GM23338 (cell line): ENCODE measurements around the gene TMEM114. TPM values are rescaled to one million over a fixed set of nuclear protein-coding genes. Genes with fewer than 3 reads are reported as not detected.
A peak's percentile ranks its signal among the peaks of the same experiment; 100 is the strongest.

Source experiments
- ATAC-seq: fragments of 200-7000 bp; cut with Tn5 transposase; 3 replicates; pipeline ENCODE4 v1.9.1; 2020
- DNase-seq: peaks from one replicate; pipeline ENCODE4 v3.0.0-alpha.2; 2015; ENCODE audit warnings: low spot score
- H2AFZ ChIP-seq: fragments of 200-600 bp; sonication (generic); 2 replicates; pipeline ENCODE4 v1.8.0; 2016; ENCODE audit warnings: antibody characterized with exemption, mild to moderate bottlenecking, moderate library complexity
- H3F3A ChIP-seq: fragments of 200-600 bp; sonication (generic); replicated peaks from 2 replicates; pipeline ENCODE4 v1.8.0; 2017; ENCODE audit warnings: antibody characterized with exemption, mixed run types, low read depth
- H3K27ac ChIP-seq: fragments of 200-600 bp; sonication (generic); 2 replicates; pipeline ENCODE4 v1.6.1; 2016; ENCODE audit warnings: low read depth
- H3K27me3 ChIP-seq: fragments of 200-600 bp; sonication (generic); 2 replicates; pipeline ENCODE4 v1.8.0; 2016; ENCODE audit warnings: mild to moderate bottlenecking, mixed run types, moderate library complexity; ENCODE audit not compliant: insufficient read depth
- H3K36me3 ChIP-seq: fragments of 200-600 bp; sonication (generic); 2 replicates; pipeline ENCODE4 v1.8.0; 2016; ENCODE audit warnings: mild to moderate bottlenecking; ENCODE audit not compliant: insufficient read depth
- H3K4me1 ChIP-seq: fragments of 200-600 bp; sonication (generic); 2 replicates; pipeline ENCODE4 v1.8.0; 2016; ENCODE audit warnings: mild to moderate bottlenecking, moderate library complexity; ENCODE audit not compliant: insufficient read depth
- H3K4me2 ChIP-seq: fragments of 200-600 bp; sonication (generic); 2 replicates; pipeline ENCODE4 v1.7.1; 2017; ENCODE audit warnings: mixed run types
- H3K4me3 ChIP-seq: fragments of 200-600 bp; sonication (generic); 2 replicates; pipeline ENCODE4 v1.6.1; 2016; ENCODE audit warnings: mixed run types
- H3K79me2 ChIP-seq: fragments of 200-600 bp; sonication (generic); replicated peaks from 2 replicates; pipeline ENCODE4 v1.8.0; 2017; ENCODE audit warnings: mild to moderate bottlenecking; ENCODE audit not compliant: insufficient read depth
- H3K9me2 ChIP-seq: fragments of 200-600 bp; sonication (generic); 2 replicates; pipeline ENCODE4 v1.8.0; 2017; ENCODE audit not compliant: insufficient read depth
- H4K20me1 ChIP-seq: fragments of 200-600 bp; sonication (generic); replicated peaks from 2 replicates; pipeline ENCODE4 v1.8.0; 2017; ENCODE audit warnings: mild to moderate bottlenecking; ENCODE audit not compliant: insufficient read depth
- H3K27ac Mint-ChIP-seq: 2 replicates; pipeline ENCODE4 v1.8.0; 2020; ENCODE audit warnings: inconsistent platforms, mild to moderate bottlenecking, moderate library complexity, mixed read lengths
- H3K27me3 Mint-ChIP-seq: 3 replicates; pipeline ENCODE4 v1.8.0; 2022; ENCODE audit warnings: low read depth, mild to moderate bottlenecking, moderate library complexity, mixed read lengths, inconsistent platforms; ENCODE audit not compliant: insufficient read depth, poor library complexity
- H3K36me3 Mint-ChIP-seq: 3 replicates; pipeline ENCODE4 v1.8.0; 2021; ENCODE audit warnings: low read depth, mild to moderate bottlenecking, inconsistent platforms, moderate library complexity, mixed read lengths
- H3K4me1 Mint-ChIP-seq: 3 replicates; pipeline ENCODE4 v1.8.0; 2020; ENCODE audit warnings: mild to moderate bottlenecking, inconsistent platforms, mixed read lengths
- H3K4me3 Mint-ChIP-seq: 3 replicates; pipeline ENCODE4 v1.8.0; 2021; ENCODE audit warnings: moderate library complexity, mild to moderate bottlenecking, inconsistent platforms, mixed read lengths
- H3K9me3 Mint-ChIP-seq: 3 replicates; pipeline ENCODE4 v1.8.0; 2020; ENCODE audit warnings: moderate library complexity, mild to moderate bottlenecking, inconsistent platforms, mixed read lengths
- CREB1 ChIP-seq: fragments of 250-450 bp; sonication (Bioruptor Pico); IDR thresholded peaks from 2 replicates; pipeline ENCODE4 v1.5.0; 2020; ENCODE audit warnings: low read depth, mild to moderate bottlenecking, moderate library complexity
- JUNB ChIP-seq: IDR thresholded peaks from one replicate; pipeline ENCODE4 v1.6.1; 2016; ENCODE audit warnings: antibody characterized with exemption; ENCODE audit not compliant: unreplicated experiment
- POLR2AphosphoS5 ChIP-seq: IDR thresholded peaks from 2 replicates; pipeline ENCODE4 v1.6.1; 2016; ENCODE audit warnings: antibody characterized with exemption, low read depth
- STAT1 ChIP-seq: IDR thresholded peaks from one replicate; pipeline ENCODE4 v1.6.1; 2016; ENCODE audit warnings: antibody characterized with exemption; ENCODE audit not compliant: unreplicated experiment
- ZNF331 ChIP-seq: fragments of 250-450 bp; sonication (Bioruptor Pico); IDR thresholded peaks from 2 replicates; pipeline ENCODE4 v1.5.0; 2020; ENCODE audit warnings: low read depth, mild to moderate bottlenecking, moderate library complexity
- polyA plus RNA-seq: library from polyadenylated mRNA; unstranded; fragments of >200 nt; fragmentation: Nextera tagmentation; extraction: Ambion mirVana; gene quantifications from 2 replicates; pipeline ENCODE4 v1.2.1, GENCODE V29; 2016
- total RNA-seq: library from RNA; depleted of rRNA; stranded (reverse); fragments of >200 nt; shearing (Covaris generic); gene quantifications from 2 replicates; pipeline ENCODE4 v1.2.3, GENCODE V29; 2014
- TF ChIP-seq, protein P1 (sequence below): IDR thresholded peaks from one replicate; pipeline ENCODE4 v1.6.1; 2018; ENCODE audit warnings: antibody characterized with exemption; ENCODE audit not compliant: unreplicated experiment
- TF ChIP-seq, protein P2 (sequence below): fragments of 250-450 bp; sonication (Bioruptor Pico); IDR thresholded peaks from 2 replicates; pipeline ENCODE4 v1.5.0; 2020; ENCODE audit warnings: mild to moderate bottlenecking, moderate library complexity
- TF ChIP-seq, protein P3 (sequence below): IDR thresholded peaks from 2 replicates; pipeline ENCODE4 v1.6.1; 2016; ENCODE audit warnings: antibody characterized with exemption

TMEM114 gene
- total and polyA plus RNA-seq, 2 experiments from 2014 or later = 0.47 to 0.52 TPM

DNA sequence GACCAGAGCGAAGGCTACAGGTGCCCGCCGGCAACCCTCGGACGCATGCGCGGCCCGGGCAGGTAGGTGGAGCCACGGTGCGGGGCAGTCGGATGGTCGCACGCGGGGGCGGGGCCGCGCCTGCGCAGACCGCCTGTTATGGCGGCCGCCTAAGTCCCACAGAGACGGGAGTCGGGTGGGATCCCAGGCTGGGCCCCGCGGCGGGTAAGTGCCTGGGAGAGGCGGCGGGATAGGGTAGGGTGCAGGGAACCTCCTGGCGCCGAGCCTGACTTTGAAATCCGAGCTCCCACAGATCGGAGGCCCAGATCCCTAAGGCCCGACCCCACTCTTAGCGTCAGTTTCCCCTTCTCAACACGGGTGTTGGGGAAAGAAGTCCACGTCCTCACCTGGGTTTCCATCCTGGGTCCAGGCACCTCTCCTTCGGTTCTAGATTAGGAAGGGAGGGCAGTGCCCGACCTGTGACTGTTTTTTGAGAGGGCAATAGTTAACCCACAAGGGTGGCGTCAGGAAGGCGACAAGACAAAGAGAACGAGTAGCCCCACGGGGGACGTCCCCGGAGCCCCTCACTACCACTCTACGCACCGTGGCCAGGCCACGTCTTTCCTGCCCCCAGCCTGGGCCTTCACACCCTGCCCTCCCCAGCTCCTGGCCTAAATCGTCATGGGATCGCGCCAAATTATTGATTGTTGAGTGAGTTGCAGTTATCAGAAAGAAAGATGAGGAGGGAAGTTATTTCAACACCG lies 31.4 kb upstream of the TMEM114 start, which contains the start of gene METTL22:
METTL22 (plus strand) TSS at position 127 of the 743 bp plus-strand sequence. CDS start 3,968 bp downstream, outside the sequence.
- TF ChIP-seq POLR2AphosphoS5 = peak; percentile 79
- TF ChIP-seq, protein P1, sequence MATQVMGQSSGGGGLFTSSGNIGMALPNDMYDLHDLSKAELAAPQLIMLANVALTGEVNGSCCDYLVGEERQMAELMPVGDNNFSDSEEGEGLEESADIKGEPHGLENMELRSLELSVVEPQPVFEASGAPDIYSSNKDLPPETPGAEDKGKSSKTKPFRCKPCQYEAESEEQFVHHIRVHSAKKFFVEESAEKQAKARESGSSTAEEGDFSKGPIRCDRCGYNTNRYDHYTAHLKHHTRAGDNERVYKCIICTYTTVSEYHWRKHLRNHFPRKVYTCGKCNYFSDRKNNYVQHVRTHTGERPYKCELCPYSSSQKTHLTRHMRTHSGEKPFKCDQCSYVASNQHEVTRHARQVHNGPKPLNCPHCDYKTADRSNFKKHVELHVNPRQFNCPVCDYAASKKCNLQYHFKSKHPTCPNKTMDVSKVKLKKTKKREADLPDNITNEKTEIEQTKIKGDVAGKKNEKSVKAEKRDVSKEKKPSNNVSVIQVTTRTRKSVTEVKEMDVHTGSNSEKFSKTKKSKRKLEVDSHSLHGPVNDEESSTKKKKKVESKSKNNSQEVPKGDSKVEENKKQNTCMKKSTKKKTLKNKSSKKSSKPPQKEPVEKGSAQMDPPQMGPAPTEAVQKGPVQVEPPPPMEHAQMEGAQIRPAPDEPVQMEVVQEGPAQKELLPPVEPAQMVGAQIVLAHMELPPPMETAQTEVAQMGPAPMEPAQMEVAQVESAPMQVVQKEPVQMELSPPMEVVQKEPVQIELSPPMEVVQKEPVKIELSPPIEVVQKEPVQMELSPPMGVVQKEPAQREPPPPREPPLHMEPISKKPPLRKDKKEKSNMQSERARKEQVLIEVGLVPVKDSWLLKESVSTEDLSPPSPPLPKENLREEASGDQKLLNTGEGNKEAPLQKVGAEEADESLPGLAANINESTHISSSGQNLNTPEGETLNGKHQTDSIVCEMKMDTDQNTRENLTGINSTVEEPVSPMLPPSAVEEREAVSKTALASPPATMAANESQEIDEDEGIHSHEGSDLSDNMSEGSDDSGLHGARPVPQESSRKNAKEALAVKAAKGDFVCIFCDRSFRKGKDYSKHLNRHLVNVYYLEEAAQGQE = no peak
- TF ChIP-seq JUNB = no peak
- no peak for TF ChIP-seq ZNF331 (CRISPR knock-in tag)
- no peak for TF ChIP-seq CREB1
- Mint-ChIP-seq H3K27ac (peak within 1 kb of the TSS; percentile 95), H3K9me3 (peaks cover 4% of the 10 kb centered on the region; the same call in 1 of the 3 replicates), H3K4me1 (peaks cover 2% of the 10 kb centered on the region; the same call in 1 of the 3 replicates), H3K4me3 (peak within 1 kb of the TSS; percentile 96), H3K36me3 (peaks cover 24% of the 10 kb centered on the region), H3K27me3 (peaks cover 8% of the 10 kb centered on the region)
- H3K4me2 ChIP-seq = peak within 1 kb of the TSS; percentile 93
- H3K27me3 ChIP-seq = no peaks in the 10 kb centered on the region
- no peaks in the 10 kb centered on the region for H3K9me2 ChIP-seq
- H3K27ac ChIP-seq = peak within 1 kb of the TSS; percentile 97
- H3F3A ChIP-seq = no peaks in the 10 kb centered on the region
- peak within 1 kb of the TSS; percentile 96 for H2AFZ ChIP-seq
- ATAC-seq = peak; percentile 90
- H3K79me2 ChIP-seq = peaks cover 35% of the 10 kb centered on the region
- peak; percentile 89 for DNase-seq
- peak within 1 kb of the TSS; percentile 100 for H3K4me3 ChIP-seq
- H4K20me1 ChIP-seq = peaks cover 8% of the 10 kb centered on the region; the same call in 1 of the 2 replicates
- H3K36me3 ChIP-seq = 0 out of 2 replicates have a peak, but pooled peaks cover 9% of the 10 kb centered on the region
- H3K4me1 ChIP-seq = peaks cover 7% of the 10 kb centered on the region; the same call in 1 of the 2 replicates

DNA sequence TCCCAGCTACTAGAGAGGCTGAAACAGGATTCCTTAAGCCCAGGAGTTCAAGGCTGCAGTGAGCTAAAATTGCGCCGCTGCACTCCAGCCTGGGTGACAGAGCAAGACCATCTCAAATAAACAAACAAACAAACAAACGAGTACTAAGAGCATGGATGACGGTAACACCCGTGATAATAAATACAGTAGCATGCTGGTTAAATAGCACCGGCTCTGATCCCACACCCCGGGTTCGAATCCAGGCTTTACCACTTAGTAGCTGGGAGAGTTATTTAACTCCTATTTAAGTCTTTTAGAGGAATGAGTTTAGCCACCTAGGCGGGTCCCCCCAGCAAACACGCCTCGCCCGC lies 30.9 kb upstream of the TMEM114 start:
- peaks cover 2% of the 10 kb centered on the region; the same call in 1 of the 3 replicates for H3K4me1 Mint-ChIP-seq
- peaks cover 35% of the 10 kb centered on the region for H3K79me2 ChIP-seq
- peaks cover 8% of the 10 kb centered on the region for H3K27me3 Mint-ChIP-seq
- H3K27me3 ChIP-seq = no peaks in the 10 kb centered on the region
- H4K20me1 ChIP-seq = peaks cover 8% of the 10 kb centered on the region; the same call in 1 of the 2 replicates
- H3K4me2 ChIP-seq = peak overlapping the region; percentile 93
- H3K9me2 ChIP-seq = no peaks in the 10 kb centered on the region
- no peak for DNase-seq
- peaks cover 4% of the 10 kb centered on the region; the same call in 1 of the 3 replicates for H3K9me3 Mint-ChIP-seq
- H3K4me3 ChIP-seq = peak overlapping the region; percentile 100
- peaks cover 7% of the 10 kb centered on the region; the same call in 1 of the 2 replicates for H3K4me1 ChIP-seq
- H3K27ac ChIP-seq = no peak overlapping the region
- H3F3A ChIP-seq = no peaks in the 10 kb centered on the region
- peak overlapping the region; percentile 48; the same call in 1 of the 2 replicates for H3K27ac Mint-ChIP-seq
- H3K4me3 Mint-ChIP-seq = peak overlapping the region; percentile 96
- peaks cover 19% of the 10 kb centered on the region for H3K36me3 Mint-ChIP-seq
- ATAC-seq = no peak; the same call in 2 of the 3 replicates
- H2AFZ ChIP-seq = peak overlapping the region; percentile 96
- H3K36me3 ChIP-seq = 0 out of 2 replicates have a peak, but pooled peaks cover 9% of the 10 kb centered on the region
- TF ChIP-seq STAT1 = no peak
- TF ChIP-seq, protein P2, sequence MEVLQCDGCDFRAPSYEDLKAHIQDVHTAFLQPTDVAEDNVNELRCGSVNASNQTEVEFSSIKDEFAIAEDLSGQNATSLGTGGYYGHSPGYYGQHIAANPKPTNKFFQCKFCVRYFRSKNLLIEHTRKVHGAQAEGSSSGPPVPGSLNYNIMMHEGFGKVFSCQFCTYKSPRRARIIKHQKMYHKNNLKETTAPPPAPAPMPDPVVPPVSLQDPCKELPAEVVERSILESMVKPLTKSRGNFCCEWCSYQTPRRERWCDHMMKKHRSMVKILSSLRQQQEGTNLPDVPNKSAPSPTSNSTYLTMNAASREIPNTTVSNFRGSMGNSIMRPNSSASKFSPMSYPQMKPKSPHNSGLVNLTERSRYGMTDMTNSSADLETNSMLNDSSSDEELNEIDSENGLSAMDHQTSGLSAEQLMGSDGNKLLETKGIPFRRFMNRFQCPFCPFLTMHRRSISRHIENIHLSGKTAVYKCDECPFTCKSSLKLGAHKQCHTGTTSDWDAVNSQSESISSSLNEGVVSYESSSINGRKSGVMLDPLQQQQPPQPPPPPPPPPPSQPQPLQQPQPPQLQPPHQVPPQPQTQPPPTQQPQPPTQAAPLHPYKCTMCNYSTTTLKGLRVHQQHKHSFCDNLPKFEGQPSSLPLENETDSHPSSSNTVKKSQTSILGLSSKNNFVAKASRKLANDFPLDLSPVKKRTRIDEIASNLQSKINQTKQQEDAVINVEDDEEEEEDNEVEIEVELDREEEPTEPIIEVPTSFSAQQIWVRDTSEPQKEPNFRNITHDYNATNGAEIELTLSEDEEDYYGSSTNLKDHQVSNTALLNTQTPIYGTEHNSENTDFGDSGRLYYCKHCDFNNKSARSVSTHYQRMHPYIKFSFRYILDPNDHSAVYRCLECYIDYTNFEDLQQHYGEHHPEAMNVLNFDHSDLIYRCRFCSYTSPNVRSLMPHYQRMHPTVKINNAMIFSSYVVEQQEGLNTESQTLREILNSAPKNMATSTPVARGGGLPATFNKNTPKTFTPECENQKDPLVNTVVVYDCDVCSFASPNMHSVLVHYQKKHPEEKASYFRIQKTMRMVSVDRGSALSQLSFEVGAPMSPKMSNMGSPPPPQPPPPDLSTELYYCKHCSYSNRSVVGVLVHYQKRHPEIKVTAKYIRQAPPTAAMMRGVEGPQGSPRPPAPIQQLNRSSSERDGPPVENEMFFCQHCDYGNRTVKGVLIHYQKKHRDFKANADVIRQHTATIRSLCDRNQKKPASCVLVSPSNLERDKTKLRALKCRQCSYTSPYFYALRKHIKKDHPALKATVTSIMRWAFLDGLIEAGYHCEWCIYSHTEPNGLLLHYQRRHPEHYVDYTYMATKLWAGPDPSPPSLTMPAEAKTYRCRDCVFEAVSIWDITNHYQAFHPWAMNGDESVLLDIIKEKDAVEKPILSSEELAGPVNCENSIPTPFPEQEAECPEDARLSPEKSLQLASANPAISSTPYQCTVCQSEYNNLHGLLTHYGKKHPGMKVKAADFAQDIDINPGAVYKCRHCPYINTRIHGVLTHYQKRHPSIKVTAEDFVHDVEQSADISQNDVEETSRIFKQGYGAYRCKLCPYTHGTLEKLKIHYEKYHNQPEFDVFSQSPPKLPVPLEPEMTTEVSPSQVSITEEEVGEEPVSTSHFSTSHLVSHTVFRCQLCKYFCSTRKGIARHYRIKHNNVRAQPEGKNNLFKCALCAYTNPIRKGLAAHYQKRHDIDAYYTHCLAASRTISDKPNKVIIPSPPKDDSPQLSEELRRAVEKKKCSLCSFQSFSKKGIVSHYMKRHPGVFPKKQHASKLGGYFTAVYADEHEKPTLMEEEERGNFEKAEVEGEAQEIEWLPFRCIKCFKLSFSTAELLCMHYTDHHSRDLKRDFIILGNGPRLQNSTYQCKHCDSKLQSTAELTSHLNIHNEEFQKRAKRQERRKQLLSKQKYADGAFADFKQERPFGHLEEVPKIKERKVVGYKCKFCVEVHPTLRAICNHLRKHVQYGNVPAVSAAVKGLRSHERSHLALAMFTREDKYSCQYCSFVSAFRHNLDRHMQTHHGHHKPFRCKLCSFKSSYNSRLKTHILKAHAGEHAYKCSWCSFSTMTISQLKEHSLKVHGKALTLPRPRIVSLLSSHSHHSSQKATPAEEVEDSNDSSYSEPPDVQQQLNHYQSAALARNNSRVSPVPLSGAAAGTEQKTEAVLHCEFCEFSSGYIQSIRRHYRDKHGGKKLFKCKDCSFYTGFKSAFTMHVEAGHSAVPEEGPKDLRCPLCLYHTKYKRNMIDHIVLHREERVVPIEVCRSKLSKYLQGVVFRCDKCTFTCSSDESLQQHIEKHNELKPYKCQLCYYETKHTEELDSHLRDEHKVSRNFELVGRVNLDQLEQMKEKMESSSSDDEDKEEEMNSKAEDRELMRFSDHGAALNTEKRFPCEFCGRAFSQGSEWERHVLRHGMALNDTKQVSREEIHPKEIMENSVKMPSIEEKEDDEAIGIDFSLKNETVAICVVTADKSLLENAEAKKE (CRISPR knock-in tag) = no peak
- TF ChIP-seq, protein P3, sequence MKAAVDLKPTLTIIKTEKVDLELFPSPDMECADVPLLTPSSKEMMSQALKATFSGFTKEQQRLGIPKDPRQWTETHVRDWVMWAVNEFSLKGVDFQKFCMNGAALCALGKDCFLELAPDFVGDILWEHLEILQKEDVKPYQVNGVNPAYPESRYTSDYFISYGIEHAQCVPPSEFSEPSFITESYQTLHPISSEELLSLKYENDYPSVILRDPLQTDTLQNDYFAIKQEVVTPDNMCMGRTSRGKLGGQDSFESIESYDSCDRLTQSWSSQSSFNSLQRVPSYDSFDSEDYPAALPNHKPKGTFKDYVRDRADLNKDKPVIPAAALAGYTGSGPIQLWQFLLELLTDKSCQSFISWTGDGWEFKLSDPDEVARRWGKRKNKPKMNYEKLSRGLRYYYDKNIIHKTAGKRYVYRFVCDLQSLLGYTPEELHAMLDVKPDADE = no peak
- TF ChIP-seq POLR2AphosphoS5 = no peak
